ENCODE data around the gene RASA3. TPM values are rescaled to one million over a fixed set of nuclear protein-coding genes. Genes with fewer than 3 reads are reported as not detected.

RASA3 gene
- total RNA-seq, 1 experiment from 2014 or later, result 18.6 TPM

GRCh38 chr13:114125589-114125988 is 6.8 kb downstream of the RASA3 start:
- Histone ChIP-seq H3K4me2 (ENCODE audit: low read length) (no peak overlapping the region), H3K9me3 (ENCODE audit: control insufficient read depth in 1 of 2, insufficient read depth in 1 of 2, low read depth in 1 of 2, low read length in 2 of 2) (no peaks in the 10 kb centered on the region), H3K4me3 (replicated peaks in 1 of 2; ENCODE audit: low read depth in 1 of 2, low read length in 2 of 2) (no peak overlapping the region), H3K9me2 (ENCODE audit: insufficient read depth) (no peaks in the 10 kb centered on the region), H3K79me2 (ENCODE audit: insufficient read depth, low read length) (peaks cover 95% of the 10 kb centered on the region), H3K27ac (ENCODE audit: low read depth, low read length) (no peak overlapping the region), H2AFZ (ENCODE audit: low read depth, low read length, poor library complexity, severe bottlenecking) (no peak overlapping the region), H3K9ac (ENCODE audit: low read length) (no peak overlapping the region), H3K4me1 (ENCODE audit: control insufficient read depth in 1 of 2, insufficient read depth in 2 of 2, low read length in 2 of 2) (peaks cover 24 to 47% of the 10 kb centered on the region in 2 experiments), H3K36me3 (ENCODE audit: control insufficient read depth in 1 of 2, insufficient read depth in 2 of 2, low read length in 2 of 2) (no peaks in the 10 kb centered on the region), H4K20me1 (ENCODE audit: insufficient read depth) (no peaks in the 10 kb centered on the region), H3K27me3 (ENCODE audit: insufficient read depth, low read length) (no peaks in the 10 kb centered on the region)
- BruUV-seq (replicated peaks), result no TSS peak
- TF ChIP-seq CEBPB (IDR thresholded peaks at IDR 0.05; ENCODE audit: low read depth) (no peak), EGR1 (IDR thresholded peaks at IDR 0.05; ENCODE audit: low read depth) (no peak), YY1 (IDR thresholded peaks at IDR 0.05; ENCODE audit: extremely low read depth, insufficient replicate concordance, low read depth, low read length) (no peak), ELF1 (IDR thresholded peaks at IDR 0.05; ENCODE audit: borderline replicate concordance, low read depth) (no peak), FOSL1 (IDR thresholded peaks at IDR 0.05; ENCODE audit: low read depth) (no peak), ZFX (IDR thresholded peaks at IDR 0.05) (no peak), CBX3 (IDR thresholded peaks at IDR 0.05; ENCODE audit: low read depth) (no peak), EZH2phosphoT487 (IDR thresholded peaks at IDR 0.05; ENCODE audit: borderline replicate concordance) (no peak), POLR2AphosphoS5 (IDR thresholded peaks at IDR 0.05; ENCODE audit: low read depth, low read length) (no peak), ZNF274 (IDR thresholded peaks at IDR 0.05; ENCODE audit: low read depth, low read length) (no peak), ZBTB33 (IDR thresholded peaks at IDR 0.05; ENCODE audit: extremely low read depth, insufficient replicate concordance, low read length) (no peak), SIN3A (IDR thresholded peaks at IDR 0.05; ENCODE audit: low read depth) (no peak), CTCF (IDR thresholded peaks at IDR 0.05 in 2 of 3, conservative IDR thresholded peaks at IDR 0.05 in 1 of 3; ENCODE audit: borderline replicate concordance in 1 of 3, insufficient read depth in 1 of 3, low read depth in 2 of 3, low read length in 2 of 3) (no peak), SRF (IDR thresholded peaks at IDR 0.05; ENCODE audit: low read depth) (no peak), MAX (IDR thresholded peaks at IDR 0.05) (no peak), POLR2A (IDR thresholded peaks at IDR 0.05; ENCODE audit: borderline replicate concordance, extremely low read depth, insufficient read depth, insufficient read length) (no peak), EZH2 (IDR thresholded peaks at IDR 0.05) (no peak), RAD21 (IDR thresholded peaks at IDR 0.05; ENCODE audit: low read depth) (no peak)
- ChIA-PET CTCF (no interaction called here), RAD21 (ENCODE audit: low non-redundant PET in 1 of 2, low total read pairs in 2 of 2, uncharacterized antibody in 2 of 2, unreplicated experiment in 2 of 2) (no interaction called here), POLR2A (no interaction called here)
- intact Hi-C loops (cut with micrococcal nuclease), result no loop called here
- DNase-seq (ENCODE audit: low read depth, low spot score) (no peak), ATAC-seq (no peak)

Data from HCT116 (cell line).